Measurements from ENCODE around the gene ATP6V1B1.

The ATP6V1B1 gene

GRCh38 chr2:70928366-70928765 lies 7.3 kb upstream of the ATP6V1B1 start:
- DNase-seq, result no peak

- DNase-seq, result no peak
These were observed 5.0 kb upstream of the ATP6V1B1 start for GRCh38 chr2:70930371-70931329.

- no peak for DNase-seq
These were observed 4.2 kb upstream of the ATP6V1B1 start for GRCh38 chr2:70931376-70932000.

- no peak for DNase-seq
These were observed 3.0 kb upstream of the ATP6V1B1 start for GRCh38 chr2:70932631-70933230.

GRCh38 chr2:70934981-70935380 lies 719 bp upstream of the ATP6V1B1 start:
- DNase-seq, result no peak

- no peak for DNase-seq
These were observed 672 bp downstream of the ATP6V1B1 start for GRCh38 chr2:70936165-70936978.

- no peak for DNase-seq
These were observed 1.5 kb downstream of the ATP6V1B1 start for GRCh38 chr2:70936979-70937811.

- DNase-seq, result no peak
These were observed 2.3 kb downstream of the ATP6V1B1 start for GRCh38 chr2:70937866-70938585.

- no peak for DNase-seq
These were observed 2.9 kb downstream of the ATP6V1B1 start for GRCh38 chr2:70938586-70938950.

- no peak for DNase-seq
These were observed 3.5 kb downstream of the ATP6V1B1 start for GRCh38 chr2:70939001-70939838.

GRCh38 chr2:70939839-70940580 lies 4.3 kb downstream of the ATP6V1B1 start:
- DNase-seq, result no peak

- no peak for DNase-seq
These were observed 5.5 kb downstream of the ATP6V1B1 start for GRCh38 chr2:70941186-70941585.

- DNase-seq, result no peak
These were observed 6.0 kb downstream of the ATP6V1B1 start for GRCh38 chr2:70941701-70942100.

- DNase-seq, result no peak
These were observed 6.9 kb downstream of the ATP6V1B1 start for GRCh38 chr2:70942396-70943204.

GRCh38 chr2:70943205-70943871 lies 7.6 kb downstream of the ATP6V1B1 start:
- no peak for DNase-seq

- no peak for DNase-seq
These were observed 8.5 kb downstream of the ATP6V1B1 start for GRCh38 chr2:70944111-70944690.

- DNase-seq, result peak; percentile 68
These were observed 11.2 kb downstream of the ATP6V1B1 start for GRCh38 chr2:70946832-70947442.

Data from activated CD4-positive, alpha-beta T cell treated with anti-CD3 and anti-CD28 coated beads, Interleukin-2, Interleukin-6, amounts not matched to agents 100 ng/mL and 50 ng/mL, durations not matched to agents 16 hours and 8 hours (primary cell).